SU-DHL-6 (cell line): ENCODE results near the gene PAAF1.

Experiments
- CTCF ChIP-seq: fragments of 200-600 bp; sonication (generic); IDR thresholded peaks from one replicate; pipeline ENCODE4 v1.5.1; 2017; ENCODE audit warnings: antibody characterized with exemption, mild to moderate bottlenecking, low read length, moderate library complexity; ENCODE audit not compliant: insufficient read depth, poor library complexity, severe bottlenecking
- EZH2phosphoT487 ChIP-seq: fragments of 200-600 bp; sonication (generic), shearing (Covaris generic); conservative IDR thresholded peaks from 2 replicates; pipeline ENCODE4 v1.6.1; 2018; ENCODE audit warnings: mild to moderate bottlenecking, antibody characterized with exemption, low read length, moderate library complexity, mixed read lengths

DNA sequence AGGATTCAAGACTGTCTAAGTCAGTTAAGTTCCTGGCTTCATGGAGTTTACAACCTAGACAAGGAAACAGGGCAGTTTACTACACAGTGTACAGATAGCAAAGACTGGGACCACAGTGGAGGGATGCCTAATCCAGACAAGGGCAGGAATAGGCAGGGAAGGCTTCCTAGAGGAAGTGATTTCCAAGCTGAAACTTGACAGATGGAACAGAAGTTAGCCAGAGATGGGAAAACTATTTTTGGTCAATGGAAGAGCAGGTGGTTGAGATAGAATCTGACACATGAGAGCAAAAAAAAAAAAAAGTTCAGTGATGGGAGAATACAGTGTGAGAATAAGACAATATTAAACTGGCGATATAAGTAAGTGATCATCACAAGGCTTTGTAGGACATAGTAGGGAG is 1.4 kb upstream of the PAAF1 start:
- TF ChIP-seq CTCF: no peak
- no peak for TF ChIP-seq EZH2phosphoT487
